Mucosa of descending colon (tissue), 3 donors: ENCODE measurements around the gene GRK1. TPM values are rescaled to one million over a fixed set of nuclear protein-coding genes. Genes with fewer than 3 reads are reported as not detected.

Source experiments
- ATAC-seq: fragments of 200-7000 bp; cut with Tn5 transposase; one replicate; pipeline ENCODE4 v1.9.1; 2020; ENCODE audit warnings: mild to moderate bottlenecking, moderate library complexity
- DNase-seq, 3 donors: peaks; one replicate each; pipeline ENCODE4 v3.0.0-alpha.2; 2020
- H3K36me3 ChIP-seq: fragments of 200-600 bp; one replicate; pipeline ENCODE4 v1.8.0; 2021; ENCODE audit warnings: low read depth, mild to moderate bottlenecking
- H3K4me1 ChIP-seq: fragments of 200-600 bp; one replicate; pipeline ENCODE4 v1.8.0; 2021; ENCODE audit warnings: low read depth, mild to moderate bottlenecking
- H3K4me3 ChIP-seq: fragments of 200-600 bp; one replicate; pipeline ENCODE4 v1.8.0; 2021; ENCODE audit warnings: mild to moderate bottlenecking
- H3K9me3 ChIP-seq: fragments of 200-600 bp; one replicate; pipeline ENCODE4 v1.8.0; 2021; ENCODE audit warnings: mild to moderate bottlenecking
- intact Hi-C, 2 donors: fragments of 100-400 bp; cut with DNase I in 1 of 2; cut with micrococcal nuclease in 1 of 2; formaldehyde crosslinking; loops; one replicate each; pipeline versions ENCODE4 v1.11.0 to v1.11.1; 2022; cut with DNase I, micrococcal nuclease
- total RNA-seq, 3 donors: library from RNA; stranded (reverse); fragmentation: NEBNext Ultra II Directional in 2 of 3; extraction: Animal tissue kit (Norgen Biotek cat#: 25700) in 2 of 3; gene quantifications; one replicate each; pipeline versions ENCODE4 v1.2.1 to v1.2.4, GENCODE V29; 2021 to 2023
- TF ChIP-seq, protein P1 (sequence below): fragments of 200-600 bp; IDR thresholded peaks from one replicate; pipeline ENCODE4 v1.8.0; 2022; ENCODE audit warnings: antibody characterized with exemption, mild to moderate bottlenecking
- donor health status: DM: no; HTN: no; CAD: no; lungs with moderate emphysema.
- donor health status: DM: no; HTN: no; CAD: no.
- donor health status: DM: no; HTN: yes; CAD: no.

The GRK1 gene
- total RNA-seq, 3 donors from 2014 or later = 0.09 to 0.19 (median 0.09) TPM

DNA sequence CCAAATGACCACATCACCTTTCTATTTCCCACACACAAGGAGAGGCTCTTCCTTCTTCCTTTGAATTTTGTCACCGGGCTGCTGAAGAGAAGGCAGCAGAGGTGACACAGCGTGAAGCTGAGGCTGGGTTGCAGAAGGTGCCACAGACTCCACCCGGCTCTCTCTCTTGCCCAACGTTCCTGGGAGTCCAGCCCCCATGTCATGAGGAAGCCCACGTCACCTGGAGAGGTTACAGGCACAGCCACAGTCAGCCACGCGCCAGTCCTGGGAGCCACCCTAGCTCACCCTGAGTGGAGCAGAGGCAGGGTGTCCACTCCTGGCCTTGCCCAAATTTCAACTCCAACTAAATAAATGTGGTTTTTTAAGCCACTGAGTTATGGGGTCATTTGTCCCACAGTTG, 87.2 kb downstream of the GRK1 start:
- Histone ChIP-seq H3K9me3 (no peaks in the 10 kb centered on the region), H3K4me1 (no peaks in the 10 kb centered on the region), H3K36me3 (no peaks in the 10 kb centered on the region), H3K4me3 (no peak overlapping the region)
- ATAC-seq (no peak), DNase-seq (no peak)
- TF ChIP-seq, protein P1, sequence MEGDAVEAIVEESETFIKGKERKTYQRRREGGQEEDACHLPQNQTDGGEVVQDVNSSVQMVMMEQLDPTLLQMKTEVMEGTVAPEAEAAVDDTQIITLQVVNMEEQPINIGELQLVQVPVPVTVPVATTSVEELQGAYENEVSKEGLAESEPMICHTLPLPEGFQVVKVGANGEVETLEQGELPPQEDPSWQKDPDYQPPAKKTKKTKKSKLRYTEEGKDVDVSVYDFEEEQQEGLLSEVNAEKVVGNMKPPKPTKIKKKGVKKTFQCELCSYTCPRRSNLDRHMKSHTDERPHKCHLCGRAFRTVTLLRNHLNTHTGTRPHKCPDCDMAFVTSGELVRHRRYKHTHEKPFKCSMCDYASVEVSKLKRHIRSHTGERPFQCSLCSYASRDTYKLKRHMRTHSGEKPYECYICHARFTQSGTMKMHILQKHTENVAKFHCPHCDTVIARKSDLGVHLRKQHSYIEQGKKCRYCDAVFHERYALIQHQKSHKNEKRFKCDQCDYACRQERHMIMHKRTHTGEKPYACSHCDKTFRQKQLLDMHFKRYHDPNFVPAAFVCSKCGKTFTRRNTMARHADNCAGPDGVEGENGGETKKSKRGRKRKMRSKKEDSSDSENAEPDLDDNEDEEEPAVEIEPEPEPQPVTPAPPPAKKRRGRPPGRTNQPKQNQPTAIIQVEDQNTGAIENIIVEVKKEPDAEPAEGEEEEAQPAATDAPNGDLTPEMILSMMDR = no peak
- intact Hi-C loops = no loop called here

DNA sequence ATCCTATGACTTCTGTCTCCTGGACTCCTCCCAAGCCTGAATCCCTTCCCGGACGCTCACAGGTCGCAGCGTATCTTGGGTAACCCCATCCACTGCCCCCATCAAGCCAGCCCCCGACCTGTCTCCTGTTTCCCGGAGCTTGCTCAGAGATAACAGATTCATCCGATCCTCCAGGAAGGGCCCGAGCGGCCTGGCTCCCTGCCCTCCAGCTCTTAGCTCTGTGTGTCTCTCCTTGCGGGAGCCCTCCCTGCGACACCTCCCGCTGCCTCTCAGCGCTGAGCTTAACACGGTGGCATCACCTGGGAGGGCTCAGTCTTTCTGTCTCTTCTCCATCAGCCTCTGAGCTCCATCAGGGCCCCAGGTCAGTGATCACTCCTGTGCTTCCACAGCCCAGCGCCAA, 87.7 kb downstream of the GRK1 start:
- no peak for ATAC-seq
- H3K4me3 ChIP-seq = no peak overlapping the region
- TF ChIP-seq, protein P1 = no peak

DNA sequence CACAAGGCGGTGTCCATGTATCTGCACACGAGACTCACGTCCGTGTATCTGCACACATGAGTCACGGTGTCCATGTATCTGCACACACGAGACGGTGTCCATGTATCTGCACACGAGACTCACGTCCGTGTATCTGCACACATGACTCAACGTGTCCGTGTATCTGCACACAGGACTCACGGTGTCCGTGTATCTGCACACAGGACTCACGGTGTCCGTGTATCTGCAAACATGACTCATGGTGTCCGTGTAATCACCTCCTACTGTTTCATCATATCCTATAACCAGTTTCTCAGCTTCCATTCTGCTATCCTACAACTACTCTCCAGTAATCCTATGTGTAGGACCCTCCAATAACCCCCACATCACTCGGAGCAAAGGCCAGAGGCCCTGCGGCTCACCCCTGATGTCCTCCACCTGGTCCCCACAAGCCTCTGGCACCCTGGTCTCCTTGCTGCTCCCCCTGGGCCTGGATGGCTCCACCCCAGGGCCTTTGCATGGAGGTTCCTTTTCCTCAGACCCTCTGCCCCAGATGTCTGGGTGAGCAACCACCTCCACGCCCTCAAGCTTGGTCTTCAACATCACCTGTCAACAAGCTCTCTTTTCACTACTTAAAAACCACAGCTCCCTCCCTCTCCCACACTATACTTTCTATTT, 89.5 kb downstream of the GRK1 start:
- intact Hi-C loops = no loop called here
- no peak for DNase-seq
- no peaks in the 10 kb centered on the region for H3K36me3 ChIP-seq

More for the DNA sequence above, 87.7 kb downstream of the GRK1 start:
- Histone ChIP-seq H3K9me3 (no peaks in the 10 kb centered on the region), H3K36me3 (no peaks in the 10 kb centered on the region), H3K4me1 (peaks cover 1% of the 10 kb centered on the region)
- intact Hi-C loops = no loop called here
- DNase-seq = no peak

DNA sequence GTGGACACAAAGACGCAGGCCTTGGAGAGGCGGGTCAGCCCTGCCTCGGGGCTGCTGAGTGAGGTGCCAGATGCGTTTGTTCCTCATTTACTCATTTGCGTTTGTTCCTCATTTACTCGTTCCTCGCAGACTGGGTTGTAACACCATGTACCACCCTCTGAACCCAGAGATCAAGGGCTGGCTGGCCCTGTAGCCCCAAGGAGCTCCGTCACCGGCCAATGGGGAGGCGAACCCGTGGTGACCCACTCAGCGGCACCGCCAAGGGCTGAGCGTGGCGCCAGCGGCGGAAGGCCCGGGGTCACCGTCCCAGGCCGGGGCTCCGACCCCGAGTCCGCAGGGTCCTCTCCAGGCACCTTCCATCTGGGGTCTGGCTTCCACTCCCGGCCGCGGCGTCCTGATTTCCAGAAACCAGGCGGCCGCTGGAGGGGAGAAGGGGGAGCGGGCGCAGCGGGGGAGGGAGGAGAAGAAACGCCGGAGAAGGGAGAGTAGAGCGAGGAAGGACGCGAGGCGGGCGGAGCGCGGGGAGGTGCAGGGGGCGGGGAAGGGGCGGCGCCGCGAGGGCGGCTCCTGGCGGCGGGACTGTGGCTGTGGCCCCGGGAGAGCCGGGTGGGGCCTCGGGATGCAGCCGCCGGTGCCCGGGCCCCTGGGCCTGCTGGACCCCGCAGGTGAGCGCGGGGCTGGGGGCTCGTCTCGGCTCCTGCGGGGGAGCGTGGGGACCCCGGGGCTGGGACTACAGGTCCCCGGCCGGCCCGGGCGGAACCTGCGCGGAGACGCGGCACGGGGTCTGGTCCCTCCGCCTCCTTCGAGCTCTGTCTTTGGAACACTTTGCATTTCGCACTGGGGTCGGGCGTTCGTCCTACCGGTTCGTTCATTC, 91.9 kb downstream of the GRK1 start, which contains the start of gene TMEM255B:
Gene TMEM255B, plus strand, starts transcription at position 576 of the 874 bp plus-strand sequence. Its CDS starts 44 bp downstream, at position 620.
- H3K4me1 ChIP-seq = peaks cover 6% of the 10 kb centered on the region
- no peaks in the 10 kb centered on the region for H3K9me3 ChIP-seq
- ATAC-seq = peak; percentile 99
- intact Hi-C loops = no loop called here
- DNase-seq = peak; percentile 88 to 92 (median 89)
- TF ChIP-seq, protein P1 = no peak
- H3K36me3 ChIP-seq = no peaks in the 10 kb centered on the region
- peak within 1 kb of the TSS; percentile 26 for H3K4me3 ChIP-seq

More for the DNA sequence above, 89.5 kb downstream of the GRK1 start:
- Histone ChIP-seq H3K9me3 (no peaks in the 10 kb centered on the region), H3K4me1 (peaks cover 6% of the 10 kb centered on the region), H3K4me3 (no peak overlapping the region)
- TF ChIP-seq, protein P1 = no peak
- ATAC-seq = no peak

DNA sequence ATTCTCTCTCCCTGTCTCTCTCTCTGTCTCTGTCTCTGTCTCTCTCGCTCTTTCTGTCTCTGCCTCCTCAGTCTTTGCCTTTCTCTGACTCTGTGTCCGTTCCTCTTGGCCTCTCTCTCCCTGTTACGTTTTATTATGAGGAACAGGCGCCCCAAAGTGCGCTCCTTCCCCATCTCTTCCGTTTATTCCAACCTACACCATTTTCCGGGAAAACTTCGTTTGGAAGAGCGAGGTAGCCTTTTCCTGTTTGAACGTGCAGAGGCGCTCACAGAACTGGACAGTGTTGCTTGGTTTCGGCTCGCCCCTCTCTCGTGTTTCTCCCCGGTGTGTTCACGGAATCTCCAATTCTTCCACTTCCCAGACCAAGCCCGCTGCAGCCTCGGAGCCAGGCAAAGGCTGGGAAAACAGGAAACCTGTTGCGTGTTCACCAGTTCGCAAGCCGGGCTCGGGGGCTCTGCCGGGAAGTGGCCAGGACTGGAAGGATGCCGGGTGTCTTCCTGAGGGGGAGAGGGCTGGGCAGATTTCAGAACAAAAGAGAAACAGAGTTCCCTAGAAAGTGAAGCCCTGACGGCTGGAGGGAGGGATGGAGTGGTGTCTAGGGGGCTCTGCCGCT, 92.6 kb downstream of the GRK1 start:
- ATAC-seq (peak; percentile 10), DNase-seq (peak in 1 of 3 donors; percentile 51)
- Histone ChIP-seq H3K4me1 (peaks cover 6% of the 10 kb centered on the region), H3K4me3 (peak overlapping the region; percentile 26), H3K9me3 (no peaks in the 10 kb centered on the region), H3K36me3 (no peaks in the 10 kb centered on the region)
- intact Hi-C loops = no loop called here
- TF ChIP-seq, protein P1 = no peak
